Common myeloid progenitor, CD34-positive (primary cell): ENCODE results near the gene NOS2.
"Not testable (repeated sequence)": the region's sequence is repeated elsewhere in the genome, so short reads cannot be mapped to it uniquely, and the experiment has no call there.

ENCODE experiments used
- CTCF ChIA-PET: fragments of 350-600 bp; sonication (Branson Sonifier 250); formaldehyde crosslinking; loops from one replicate; lab custom pipeline; 2021; ENCODE audit warnings: antibody characterized with exemption; lab: Charles Lee
- POLR2A ChIA-PET: fragments of 350-600 bp; sonication (Branson Sonifier 250); formaldehyde crosslinking; loops from one replicate; lab custom pipeline; 2021; ENCODE audit warnings: antibody characterized with exemption; lab: Charles Lee
- DNase-seq, 3 donors: peaks; one replicate each; pipeline versions ENCODE4 v3.0.0 to v3.0.0-alpha.2; 2013
- H3K27ac ChIP-seq, 2 experiments: 1 replicate in 1 of 2; 2 replicates in 1 of 2; pipeline ENCODE4 v1.7.0; 2013; ENCODE audit warnings: inconsistent platforms in 2 of 2, low read length in 2 of 2, mild to moderate bottlenecking in 2 of 2, low read depth in 1 of 2, moderate library complexity in 1 of 2; ENCODE audit not compliant: severe bottlenecking in 2 of 2, insufficient read depth in 1 of 2, poor library complexity in 1 of 2
- H3K27me3 ChIP-seq, 5 experiments: replicated peaks in 2 of 5; 1 replicate in 3 of 5; 2 replicates in 2 of 5; pipeline versions ENCODE4 v1.6.1 to v1.7.0; 2013; ENCODE audit warnings: low read length in 4 of 5, mild to moderate bottlenecking in 2 of 5, moderate library complexity in 2 of 5, inconsistent platforms in 1 of 5; ENCODE audit not compliant: insufficient read depth in 5 of 5, control insufficient read depth in 4 of 5
- H3K36me3 ChIP-seq, 4 experiments: 1 replicate in 2 of 4; 2 replicates in 2 of 4; pipeline versions ENCODE4 v1.6.1 to v1.7.0; 2013; ENCODE audit warnings: low read length in 3 of 4, control low read depth in 1 of 4, mild to moderate bottlenecking in 1 of 4; ENCODE audit not compliant: control insufficient read depth in 4 of 4, insufficient read depth in 4 of 4
- H3K4me1 ChIP-seq, 4 experiments: 1 replicate in 3 of 4; 2 replicates in 1 of 4; pipeline versions ENCODE4 v1.6.1 to v1.7.1; 2013; ENCODE audit warnings: low read length in 3 of 4, mild to moderate bottlenecking in 3 of 4, control low read depth in 1 of 4, inconsistent platforms in 1 of 4, moderate library complexity in 1 of 4; ENCODE audit not compliant: control insufficient read depth in 4 of 4, insufficient read depth in 4 of 4; ENCODE audit errors: control extremely low read depth in 1 of 4
- H3K4me3 ChIP-seq, 7 experiments: 1 replicate in 4 of 7; 2 replicates in 3 of 7; pipeline versions ENCODE4 v1.5.1 to v1.7.0; 2013; ENCODE audit warnings: mild to moderate bottlenecking in 7 of 7, low read length in 6 of 7, moderate library complexity in 6 of 7, inconsistent platforms in 2 of 7, low read depth in 2 of 7, control low read depth in 1 of 7; ENCODE audit not compliant: insufficient read depth in 4 of 7, control insufficient read depth in 1 of 7; ENCODE audit errors: extremely low read depth in 1 of 7
- H3K9me3 ChIP-seq, 5 experiments: 1 replicate in 4 of 5; 2 replicates in 1 of 5; pipeline versions ENCODE4 v1.6.1 to v1.7.1; 2013; ENCODE audit warnings: low read length in 4 of 5, mild to moderate bottlenecking in 2 of 5, inconsistent platforms in 1 of 5, low read depth in 1 of 5, moderate library complexity in 1 of 5; ENCODE audit not compliant: control insufficient read depth in 4 of 5, insufficient read depth in 2 of 5; ENCODE audit errors: control extremely low read depth in 1 of 5
- WGBS: methylation state at CpG from one replicate; pipeline ENCODE4 v1.1.5; 2013; ENCODE audit not compliant: insufficient coverage; 5-methylcytosine and 5-hydroxymethylcytosine counted together

The NOS2 gene

GRCh38 chr17:27759528-27759927, 40.8 kb downstream of the NOS2 start:
- POLR2A ChIA-PET = no interaction called here
- CTCF ChIA-PET = interaction anchor here (0.9 to 9.9 kb wide), 9 partner anchors 11 to 123 kb away, joined by 3 to 128 read pairs (median 6); no protein-coding TSS in a partner anchor
- Histone ChIP-seq H3K27me3 (peaks cover 0 to 1% (median 0%) of the 10 kb centered on the region in 5 experiments), H3K36me3 (no peaks in the 10 kb centered on the region), H3K9me3 (no peaks in the 10 kb centered on the region), H3K4me1 (no peaks in the 10 kb centered on the region), H3K4me3 (no peak overlapping the region), H3K27ac (no peak overlapping the region)
- no peak for DNase-seq
- WGBS = 93% methylated on average over 14 of the region's 14 CpGs

GRCh38 chr17:27756467-27757371, 43.6 kb downstream of the NOS2 start:
- POLR2A ChIA-PET = no interaction called here
- H3K4me3 ChIP-seq = no peak overlapping the region
- H3K27ac ChIP-seq = no peak overlapping the region
- 79% methylated on average over 14 of the region's 17 CpGs for WGBS
- no peaks in the 10 kb centered on the region for H3K9me3 ChIP-seq
- H3K4me1 ChIP-seq = no peaks in the 10 kb centered on the region
- H3K36me3 ChIP-seq = no peaks in the 10 kb centered on the region
- H3K27me3 ChIP-seq = no peaks in the 10 kb centered on the region
- CTCF ChIA-PET = interaction anchor here (0.6 to 9.9 kb wide), 14 partner anchors 9 to 153 kb away, joined by 3 to 128 read pairs (median 5); no protein-coding TSS in a partner anchor
- DNase-seq = peak; percentile 61 to 83 (median 75)

GRCh38 chr17:27755706-27756466, 44.4 kb downstream of the NOS2 start:
- POLR2A ChIA-PET = no interaction called here
- Histone ChIP-seq H3K4me1 (no peaks in the 10 kb centered on the region), H3K27me3 (no peaks in the 10 kb centered on the region), H3K36me3 (no peaks in the 10 kb centered on the region), H3K4me3 (no peak overlapping the region), H3K27ac (no peak overlapping the region), H3K9me3 (no peaks in the 10 kb centered on the region)
- CTCF ChIA-PET = interaction anchor here (0.6 to 9.9 kb wide), 12 partner anchors 8 to 153 kb away, joined by 3 to 128 read pairs (median 6); no protein-coding TSS in a partner anchor
- 94% methylated on average over 28 of the region's 28 CpGs for WGBS
- no peak for DNase-seq

GRCh38 chr17:27754549-27754948, 45.8 kb downstream of the NOS2 start:
- WGBS = 99% methylated on average over 8 of the region's 8 CpGs
- Histone ChIP-seq H3K9me3 (no peaks in the 10 kb centered on the region), H3K27ac (no peak overlapping the region), H3K4me3 (no peak overlapping the region), H3K27me3 (no peaks in the 10 kb centered on the region), H3K36me3 (no peaks in the 10 kb centered on the region), H3K4me1 (no peaks in the 10 kb centered on the region)
- CTCF ChIA-PET = interaction anchor here (1.4 to 9.9 kb wide), 3 partner anchors 101 to 152 kb away, joined by 3 to 128 read pairs (median 97); no protein-coding TSS in a partner anchor
- POLR2A ChIA-PET = no interaction called here
- DNase-seq = no peak

- H3K4me3 ChIP-seq, H3K27me3 ChIP-seq, POLR2A ChIA-PET, H3K36me3 ChIP-seq, H3K4me1 ChIP-seq, H3K9me3 ChIP-seq, H3K27ac ChIP-seq, DNase-seq: not testable (repeated sequence)
- 95% methylated on average over 12 of the region's 13 CpGs for WGBS
- CTCF ChIA-PET = interaction anchor here (1.4 to 9.9 kb wide), 3 partner anchors 101 to 151 kb away, joined by 3 to 128 read pairs (median 97); no protein-coding TSS in a partner anchor
Measured at GRCh38 chr17:27753726-27754125, 46.6 kb downstream of the NOS2 start.

- CTCF ChIA-PET = interaction anchor here (0.7 to 7.5 kb wide), 2 partner anchors 52 to 100 kb away, joined by 5 to 97 read pairs; no protein-coding TSS in a partner anchor
- H3K9me3 ChIP-seq, H3K4me3 ChIP-seq, H3K27me3 ChIP-seq, POLR2A ChIA-PET, H3K4me1 ChIP-seq, DNase-seq, H3K27ac ChIP-seq, H3K36me3 ChIP-seq: not testable (repeated sequence)
- WGBS = 86% methylated on average over 3 of the region's 19 CpGs
Measured at GRCh38 chr17:27752831-27753619, 47.3 kb downstream of the NOS2 start.
